GM23338 (cell line): ENCODE data around the gene SAC3D1.

Experiments used
- CREB1 ChIP-seq: fragments of 250-450 bp; sonication (Bioruptor Pico); IDR thresholded peaks from 2 replicates; pipeline ENCODE4 v1.5.0; 2020; ENCODE audit warnings: low read depth, mild to moderate bottlenecking, moderate library complexity
- EZH2 ChIP-seq: fragments of 200-600 bp; sonication (generic); IDR thresholded peaks from one replicate; pipeline ENCODE4 v1.8.0; 2017; ENCODE audit warnings: antibody characterized with exemption, mild to moderate bottlenecking, low read depth; ENCODE audit not compliant: unreplicated experiment
- EZH2phosphoT487 ChIP-seq: fragments of 200-600 bp; sonication (generic); IDR thresholded peaks from one replicate; pipeline ENCODE4 v1.8.1; 2018; ENCODE audit warnings: antibody characterized with exemption; ENCODE audit not compliant: unreplicated experiment
- JUNB ChIP-seq: IDR thresholded peaks from one replicate; pipeline ENCODE4 v1.6.1; 2016; ENCODE audit warnings: antibody characterized with exemption; ENCODE audit not compliant: unreplicated experiment
- POLR2AphosphoS5 ChIP-seq: IDR thresholded peaks from 2 replicates; pipeline ENCODE4 v1.6.1; 2016; ENCODE audit warnings: antibody characterized with exemption, low read depth
- STAT1 ChIP-seq: IDR thresholded peaks from one replicate; pipeline ENCODE4 v1.6.1; 2016; ENCODE audit warnings: antibody characterized with exemption; ENCODE audit not compliant: unreplicated experiment
- ZNF114 ChIP-seq: fragments of 250-450 bp; sonication (Bioruptor Pico); IDR thresholded peaks from 2 replicates; pipeline ENCODE4 v1.5.0; 2020; ENCODE audit warnings: mild to moderate bottlenecking, moderate library complexity
- ZNF331 ChIP-seq: fragments of 250-450 bp; sonication (Bioruptor Pico); IDR thresholded peaks from 2 replicates; pipeline ENCODE4 v1.5.0; 2020; ENCODE audit warnings: low read depth, mild to moderate bottlenecking, moderate library complexity
- TF ChIP-seq, protein P1 (sequence below), 2 experiments: fragments of 200-600 bp in 1 of 2; sonication (generic) in 1 of 2; conservative IDR thresholded peaks; 2 replicates each; pipeline versions ENCODE4 v1.5.1 to v1.6.1; 2016 to 2017; ENCODE audit warnings: antibody characterized with exemption in 2 of 2, low read depth in 2 of 2, mild to moderate bottlenecking in 2 of 2, moderate library complexity in 1 of 2
- TF ChIP-seq, protein P2 (sequence below): IDR thresholded peaks from one replicate; pipeline ENCODE4 v1.6.1; 2018; ENCODE audit warnings: antibody characterized with exemption; ENCODE audit not compliant: unreplicated experiment
- TF ChIP-seq, protein P3 (sequence below): fragments of 250-450 bp; sonication (Bioruptor Pico); IDR thresholded peaks from 2 replicates; pipeline ENCODE4 v1.5.0; 2020; ENCODE audit warnings: mild to moderate bottlenecking, moderate library complexity
- TF ChIP-seq, protein P4 (sequence below): IDR thresholded peaks from 2 replicates; pipeline ENCODE4 v1.6.1; 2016; ENCODE audit warnings: antibody characterized with exemption

DNA sequence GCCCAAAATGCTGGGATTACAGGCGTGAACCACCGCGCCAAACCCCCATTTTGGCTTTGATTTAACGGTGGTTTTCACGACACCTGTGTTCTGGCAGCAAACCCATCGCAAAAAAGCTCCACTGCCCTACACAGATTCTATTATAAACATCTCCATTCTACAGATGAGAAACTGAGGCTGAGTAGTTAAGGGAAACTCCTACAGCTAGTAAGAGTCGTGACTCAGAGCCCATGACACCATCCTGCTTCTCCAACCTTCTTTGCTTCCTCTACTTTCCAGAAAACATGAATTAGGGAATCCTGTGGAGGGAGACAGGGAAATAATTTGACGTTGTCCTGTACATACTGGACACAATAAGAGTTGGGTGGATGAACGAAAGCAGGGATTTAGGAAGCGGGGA is 14.2 kb upstream of the SAC3D1 start:
- TF ChIP-seq CREB1 (CRISPR knock-in tag) (no peak), ZNF114 (CRISPR knock-in tag) (no peak), ZNF331 (CRISPR knock-in tag) (no peak), POLR2AphosphoS5 (no peak), EZH2 (no peak), EZH2phosphoT487 (no peak), JUNB (no peak), STAT1 (no peak)
- TF ChIP-seq, protein P1, sequence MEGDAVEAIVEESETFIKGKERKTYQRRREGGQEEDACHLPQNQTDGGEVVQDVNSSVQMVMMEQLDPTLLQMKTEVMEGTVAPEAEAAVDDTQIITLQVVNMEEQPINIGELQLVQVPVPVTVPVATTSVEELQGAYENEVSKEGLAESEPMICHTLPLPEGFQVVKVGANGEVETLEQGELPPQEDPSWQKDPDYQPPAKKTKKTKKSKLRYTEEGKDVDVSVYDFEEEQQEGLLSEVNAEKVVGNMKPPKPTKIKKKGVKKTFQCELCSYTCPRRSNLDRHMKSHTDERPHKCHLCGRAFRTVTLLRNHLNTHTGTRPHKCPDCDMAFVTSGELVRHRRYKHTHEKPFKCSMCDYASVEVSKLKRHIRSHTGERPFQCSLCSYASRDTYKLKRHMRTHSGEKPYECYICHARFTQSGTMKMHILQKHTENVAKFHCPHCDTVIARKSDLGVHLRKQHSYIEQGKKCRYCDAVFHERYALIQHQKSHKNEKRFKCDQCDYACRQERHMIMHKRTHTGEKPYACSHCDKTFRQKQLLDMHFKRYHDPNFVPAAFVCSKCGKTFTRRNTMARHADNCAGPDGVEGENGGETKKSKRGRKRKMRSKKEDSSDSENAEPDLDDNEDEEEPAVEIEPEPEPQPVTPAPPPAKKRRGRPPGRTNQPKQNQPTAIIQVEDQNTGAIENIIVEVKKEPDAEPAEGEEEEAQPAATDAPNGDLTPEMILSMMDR (conservative IDR thresholded peaks at IDR 0.05; ENCODE audit: low read depth in 2 of 2) = no peak
- TF ChIP-seq, protein P2, sequence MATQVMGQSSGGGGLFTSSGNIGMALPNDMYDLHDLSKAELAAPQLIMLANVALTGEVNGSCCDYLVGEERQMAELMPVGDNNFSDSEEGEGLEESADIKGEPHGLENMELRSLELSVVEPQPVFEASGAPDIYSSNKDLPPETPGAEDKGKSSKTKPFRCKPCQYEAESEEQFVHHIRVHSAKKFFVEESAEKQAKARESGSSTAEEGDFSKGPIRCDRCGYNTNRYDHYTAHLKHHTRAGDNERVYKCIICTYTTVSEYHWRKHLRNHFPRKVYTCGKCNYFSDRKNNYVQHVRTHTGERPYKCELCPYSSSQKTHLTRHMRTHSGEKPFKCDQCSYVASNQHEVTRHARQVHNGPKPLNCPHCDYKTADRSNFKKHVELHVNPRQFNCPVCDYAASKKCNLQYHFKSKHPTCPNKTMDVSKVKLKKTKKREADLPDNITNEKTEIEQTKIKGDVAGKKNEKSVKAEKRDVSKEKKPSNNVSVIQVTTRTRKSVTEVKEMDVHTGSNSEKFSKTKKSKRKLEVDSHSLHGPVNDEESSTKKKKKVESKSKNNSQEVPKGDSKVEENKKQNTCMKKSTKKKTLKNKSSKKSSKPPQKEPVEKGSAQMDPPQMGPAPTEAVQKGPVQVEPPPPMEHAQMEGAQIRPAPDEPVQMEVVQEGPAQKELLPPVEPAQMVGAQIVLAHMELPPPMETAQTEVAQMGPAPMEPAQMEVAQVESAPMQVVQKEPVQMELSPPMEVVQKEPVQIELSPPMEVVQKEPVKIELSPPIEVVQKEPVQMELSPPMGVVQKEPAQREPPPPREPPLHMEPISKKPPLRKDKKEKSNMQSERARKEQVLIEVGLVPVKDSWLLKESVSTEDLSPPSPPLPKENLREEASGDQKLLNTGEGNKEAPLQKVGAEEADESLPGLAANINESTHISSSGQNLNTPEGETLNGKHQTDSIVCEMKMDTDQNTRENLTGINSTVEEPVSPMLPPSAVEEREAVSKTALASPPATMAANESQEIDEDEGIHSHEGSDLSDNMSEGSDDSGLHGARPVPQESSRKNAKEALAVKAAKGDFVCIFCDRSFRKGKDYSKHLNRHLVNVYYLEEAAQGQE = no peak
- TF ChIP-seq, protein P3, sequence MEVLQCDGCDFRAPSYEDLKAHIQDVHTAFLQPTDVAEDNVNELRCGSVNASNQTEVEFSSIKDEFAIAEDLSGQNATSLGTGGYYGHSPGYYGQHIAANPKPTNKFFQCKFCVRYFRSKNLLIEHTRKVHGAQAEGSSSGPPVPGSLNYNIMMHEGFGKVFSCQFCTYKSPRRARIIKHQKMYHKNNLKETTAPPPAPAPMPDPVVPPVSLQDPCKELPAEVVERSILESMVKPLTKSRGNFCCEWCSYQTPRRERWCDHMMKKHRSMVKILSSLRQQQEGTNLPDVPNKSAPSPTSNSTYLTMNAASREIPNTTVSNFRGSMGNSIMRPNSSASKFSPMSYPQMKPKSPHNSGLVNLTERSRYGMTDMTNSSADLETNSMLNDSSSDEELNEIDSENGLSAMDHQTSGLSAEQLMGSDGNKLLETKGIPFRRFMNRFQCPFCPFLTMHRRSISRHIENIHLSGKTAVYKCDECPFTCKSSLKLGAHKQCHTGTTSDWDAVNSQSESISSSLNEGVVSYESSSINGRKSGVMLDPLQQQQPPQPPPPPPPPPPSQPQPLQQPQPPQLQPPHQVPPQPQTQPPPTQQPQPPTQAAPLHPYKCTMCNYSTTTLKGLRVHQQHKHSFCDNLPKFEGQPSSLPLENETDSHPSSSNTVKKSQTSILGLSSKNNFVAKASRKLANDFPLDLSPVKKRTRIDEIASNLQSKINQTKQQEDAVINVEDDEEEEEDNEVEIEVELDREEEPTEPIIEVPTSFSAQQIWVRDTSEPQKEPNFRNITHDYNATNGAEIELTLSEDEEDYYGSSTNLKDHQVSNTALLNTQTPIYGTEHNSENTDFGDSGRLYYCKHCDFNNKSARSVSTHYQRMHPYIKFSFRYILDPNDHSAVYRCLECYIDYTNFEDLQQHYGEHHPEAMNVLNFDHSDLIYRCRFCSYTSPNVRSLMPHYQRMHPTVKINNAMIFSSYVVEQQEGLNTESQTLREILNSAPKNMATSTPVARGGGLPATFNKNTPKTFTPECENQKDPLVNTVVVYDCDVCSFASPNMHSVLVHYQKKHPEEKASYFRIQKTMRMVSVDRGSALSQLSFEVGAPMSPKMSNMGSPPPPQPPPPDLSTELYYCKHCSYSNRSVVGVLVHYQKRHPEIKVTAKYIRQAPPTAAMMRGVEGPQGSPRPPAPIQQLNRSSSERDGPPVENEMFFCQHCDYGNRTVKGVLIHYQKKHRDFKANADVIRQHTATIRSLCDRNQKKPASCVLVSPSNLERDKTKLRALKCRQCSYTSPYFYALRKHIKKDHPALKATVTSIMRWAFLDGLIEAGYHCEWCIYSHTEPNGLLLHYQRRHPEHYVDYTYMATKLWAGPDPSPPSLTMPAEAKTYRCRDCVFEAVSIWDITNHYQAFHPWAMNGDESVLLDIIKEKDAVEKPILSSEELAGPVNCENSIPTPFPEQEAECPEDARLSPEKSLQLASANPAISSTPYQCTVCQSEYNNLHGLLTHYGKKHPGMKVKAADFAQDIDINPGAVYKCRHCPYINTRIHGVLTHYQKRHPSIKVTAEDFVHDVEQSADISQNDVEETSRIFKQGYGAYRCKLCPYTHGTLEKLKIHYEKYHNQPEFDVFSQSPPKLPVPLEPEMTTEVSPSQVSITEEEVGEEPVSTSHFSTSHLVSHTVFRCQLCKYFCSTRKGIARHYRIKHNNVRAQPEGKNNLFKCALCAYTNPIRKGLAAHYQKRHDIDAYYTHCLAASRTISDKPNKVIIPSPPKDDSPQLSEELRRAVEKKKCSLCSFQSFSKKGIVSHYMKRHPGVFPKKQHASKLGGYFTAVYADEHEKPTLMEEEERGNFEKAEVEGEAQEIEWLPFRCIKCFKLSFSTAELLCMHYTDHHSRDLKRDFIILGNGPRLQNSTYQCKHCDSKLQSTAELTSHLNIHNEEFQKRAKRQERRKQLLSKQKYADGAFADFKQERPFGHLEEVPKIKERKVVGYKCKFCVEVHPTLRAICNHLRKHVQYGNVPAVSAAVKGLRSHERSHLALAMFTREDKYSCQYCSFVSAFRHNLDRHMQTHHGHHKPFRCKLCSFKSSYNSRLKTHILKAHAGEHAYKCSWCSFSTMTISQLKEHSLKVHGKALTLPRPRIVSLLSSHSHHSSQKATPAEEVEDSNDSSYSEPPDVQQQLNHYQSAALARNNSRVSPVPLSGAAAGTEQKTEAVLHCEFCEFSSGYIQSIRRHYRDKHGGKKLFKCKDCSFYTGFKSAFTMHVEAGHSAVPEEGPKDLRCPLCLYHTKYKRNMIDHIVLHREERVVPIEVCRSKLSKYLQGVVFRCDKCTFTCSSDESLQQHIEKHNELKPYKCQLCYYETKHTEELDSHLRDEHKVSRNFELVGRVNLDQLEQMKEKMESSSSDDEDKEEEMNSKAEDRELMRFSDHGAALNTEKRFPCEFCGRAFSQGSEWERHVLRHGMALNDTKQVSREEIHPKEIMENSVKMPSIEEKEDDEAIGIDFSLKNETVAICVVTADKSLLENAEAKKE (CRISPR knock-in tag) = no peak
- TF ChIP-seq, protein P4, sequence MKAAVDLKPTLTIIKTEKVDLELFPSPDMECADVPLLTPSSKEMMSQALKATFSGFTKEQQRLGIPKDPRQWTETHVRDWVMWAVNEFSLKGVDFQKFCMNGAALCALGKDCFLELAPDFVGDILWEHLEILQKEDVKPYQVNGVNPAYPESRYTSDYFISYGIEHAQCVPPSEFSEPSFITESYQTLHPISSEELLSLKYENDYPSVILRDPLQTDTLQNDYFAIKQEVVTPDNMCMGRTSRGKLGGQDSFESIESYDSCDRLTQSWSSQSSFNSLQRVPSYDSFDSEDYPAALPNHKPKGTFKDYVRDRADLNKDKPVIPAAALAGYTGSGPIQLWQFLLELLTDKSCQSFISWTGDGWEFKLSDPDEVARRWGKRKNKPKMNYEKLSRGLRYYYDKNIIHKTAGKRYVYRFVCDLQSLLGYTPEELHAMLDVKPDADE = no peak
